ENCODE measurements around the gene KLHL41.

GRCh38 chr2:169571571-169571970 lies 62.1 kb downstream of the KLHL41 start:
- TF ChIP-seq CTCF (IDR thresholded peaks at IDR 0.05) (no peak), EP300 (IDR thresholded peaks at IDR 0.05) (no peak)
